Mucosa of descending colon (tissue), 3 donors: Measurements from ENCODE around the gene VWA5B2. TPM values are rescaled to one million over a fixed set of nuclear protein-coding genes. Genes with fewer than 3 reads are reported as not detected.

ENCODE experiments used
- ATAC-seq: fragments of 200-7000 bp; cut with Tn5 transposase; one replicate; pipeline ENCODE4 v1.9.1; 2020; ENCODE audit warnings: mild to moderate bottlenecking, moderate library complexity
- DNase-seq, 3 donors: peaks; one replicate each; pipeline ENCODE4 v3.0.0-alpha.2; 2020
- H3K36me3 ChIP-seq: fragments of 200-600 bp; one replicate; pipeline ENCODE4 v1.8.0; 2021; ENCODE audit warnings: low read depth, mild to moderate bottlenecking
- H3K4me1 ChIP-seq: fragments of 200-600 bp; one replicate; pipeline ENCODE4 v1.8.0; 2021; ENCODE audit warnings: low read depth, mild to moderate bottlenecking
- H3K4me3 ChIP-seq: fragments of 200-600 bp; one replicate; pipeline ENCODE4 v1.8.0; 2021; ENCODE audit warnings: mild to moderate bottlenecking
- H3K9me3 ChIP-seq: fragments of 200-600 bp; one replicate; pipeline ENCODE4 v1.8.0; 2021; ENCODE audit warnings: mild to moderate bottlenecking
- CTCF ChIP-seq: fragments of 200-600 bp; IDR thresholded peaks from one replicate; pipeline ENCODE4 v1.8.0; 2022; ENCODE audit warnings: antibody characterized with exemption, mild to moderate bottlenecking
- intact Hi-C, 2 donors: fragments of 100-400 bp; cut with DNase I in 1 of 2; cut with micrococcal nuclease in 1 of 2; formaldehyde crosslinking; loops; one replicate each; pipeline versions ENCODE4 v1.11.0 to v1.11.1; 2022; cut with DNase I, micrococcal nuclease
- total RNA-seq, 3 donors: library from RNA; stranded (reverse); fragmentation: NEBNext Ultra II Directional in 2 of 3; extraction: Animal tissue kit (Norgen Biotek cat#: 25700) in 2 of 3; gene quantifications; one replicate each; pipeline versions ENCODE4 v1.2.1 to v1.2.4, GENCODE V29; 2021 to 2023
- donor health status: DM: no; HTN: no; CAD: no; lungs with moderate emphysema.
- donor health status: DM: no; HTN: no; CAD: no.
- donor health status: DM: no; HTN: yes; CAD: no.

Gene VWA5B2
- total RNA-seq, 3 donors from 2014 or later, result 0.60 to 2.9 (median 2.6) TPM

- ATAC-seq (no peak), DNase-seq (no peak)
- intact Hi-C loops, result no loop called here
- no peak for TF ChIP-seq CTCF
- H3K9me3 ChIP-seq, result no peaks in the 10 kb centered on the region
- no peaks in the 10 kb centered on the region for H3K4me1 ChIP-seq
- no peak overlapping the region for H3K4me3 ChIP-seq
- no peaks in the 10 kb centered on the region for H3K36me3 ChIP-seq
Measured at GRCh38 chr3:184192889-184193288, 36.5 kb upstream of the VWA5B2 start.

GRCh38 chr3:184193991-184194539, 35.3 kb upstream of the VWA5B2 start:
- Histone ChIP-seq H3K4me1 (no peaks in the 10 kb centered on the region), H3K36me3 (no peaks in the 10 kb centered on the region), H3K9me3 (no peaks in the 10 kb centered on the region), H3K4me3 (no peak overlapping the region)
- intact Hi-C loops, result no loop called here
- ATAC-seq (no peak), DNase-seq (no peak)
- TF ChIP-seq CTCF, result no peak

GRCh38 chr3:184196536-184196935, 32.8 kb upstream of the VWA5B2 start:
- H3K36me3 ChIP-seq, result no peaks in the 10 kb centered on the region
- ATAC-seq (peak; percentile 7), DNase-seq (no peak)
- no peak overlapping the region for H3K4me3 ChIP-seq
- H3K4me1 ChIP-seq, result no peaks in the 10 kb centered on the region
- intact Hi-C loops, result no loop called here
- no peaks in the 10 kb centered on the region for H3K9me3 ChIP-seq
- no peak for TF ChIP-seq CTCF

GRCh38 chr3:184198509-184198908, 30.9 kb upstream of the VWA5B2 start:
- intact Hi-C loops, result no loop called here
- H3K4me3 ChIP-seq, result no peak overlapping the region
- DNase-seq, result no peak
- no peak for ATAC-seq
- H3K9me3 ChIP-seq, result no peaks in the 10 kb centered on the region
- no peak for TF ChIP-seq CTCF
- H3K4me1 ChIP-seq, result no peaks in the 10 kb centered on the region
- no peaks in the 10 kb centered on the region for H3K36me3 ChIP-seq

GRCh38 chr3:184200825-184201224, 28.6 kb upstream of the VWA5B2 start:
- no peaks in the 10 kb centered on the region for H3K9me3 ChIP-seq
- H3K36me3 ChIP-seq, result no peaks in the 10 kb centered on the region
- no peak overlapping the region for H3K4me3 ChIP-seq
- intact Hi-C loops, result no loop called here
- no peak for ATAC-seq
- no peak for TF ChIP-seq CTCF
- DNase-seq, result no peak
- H3K4me1 ChIP-seq, result no peaks in the 10 kb centered on the region

GRCh38 chr3:184203526-184203925, 25.9 kb upstream of the VWA5B2 start:
- Histone ChIP-seq H3K9me3 (no peaks in the 10 kb centered on the region), H3K36me3 (no peaks in the 10 kb centered on the region), H3K4me3 (no peak overlapping the region), H3K4me1 (no peaks in the 10 kb centered on the region)
- TF ChIP-seq CTCF, result no peak
- DNase-seq (no peak), ATAC-seq (no peak)
- intact Hi-C loops, result no loop called here
